SIG-M5 treated with dmso at 0.1 percent for 504 hours (cell line): ENCODE results near the gene CLK4.

Experiments
- DNase-seq: peaks from one replicate; lab custom pipeline; 2025; ENCODE audit not compliant: unreplicated experiment; lab: John Stamatoyannopoulos, UW

Gene CLK4

DNA sequence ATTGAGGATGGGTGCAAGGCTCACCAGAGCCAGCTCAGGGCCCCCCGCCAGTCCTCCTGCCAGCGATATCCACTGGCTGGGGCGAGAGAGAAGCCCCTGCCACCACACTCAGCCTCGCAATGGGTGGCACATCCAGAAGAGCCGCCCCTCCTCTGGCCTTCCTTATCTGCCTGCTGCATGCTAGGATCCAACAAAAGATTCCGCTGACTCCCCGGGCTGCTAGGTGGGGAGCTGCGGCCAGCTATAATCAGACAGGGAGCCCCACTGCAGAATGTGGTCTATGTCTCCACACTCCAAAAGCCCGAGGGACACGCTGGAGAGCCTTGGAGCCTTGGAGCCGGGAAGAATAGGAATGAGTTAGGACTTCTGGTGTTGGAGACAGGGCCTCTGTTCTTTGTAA is 69.4 kb downstream of the CLK4 start:
- DNase-seq = no peak

DNA sequence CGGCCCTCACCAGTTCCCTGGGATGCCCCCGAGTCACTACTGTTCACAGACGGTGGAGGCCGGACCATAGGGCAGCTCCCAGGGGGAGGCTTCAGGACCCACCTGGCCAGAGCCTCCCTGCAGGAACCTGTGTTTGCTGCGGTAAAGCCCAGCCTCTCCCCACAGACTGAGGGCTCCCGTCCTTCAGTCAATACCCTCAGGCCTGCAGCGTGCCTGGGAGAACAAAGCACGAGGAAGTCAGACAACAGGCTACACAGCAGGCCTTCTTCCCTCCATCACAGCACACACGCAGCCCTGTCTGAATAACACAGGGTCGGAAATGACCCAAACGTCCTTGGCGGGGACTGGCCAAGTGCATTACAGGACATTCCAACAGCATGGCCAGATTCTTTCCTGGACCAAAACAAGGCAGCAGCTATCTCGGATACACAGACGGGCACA is 71.1 kb downstream of the CLK4 start:
- DNase-seq = no peak

DNA sequence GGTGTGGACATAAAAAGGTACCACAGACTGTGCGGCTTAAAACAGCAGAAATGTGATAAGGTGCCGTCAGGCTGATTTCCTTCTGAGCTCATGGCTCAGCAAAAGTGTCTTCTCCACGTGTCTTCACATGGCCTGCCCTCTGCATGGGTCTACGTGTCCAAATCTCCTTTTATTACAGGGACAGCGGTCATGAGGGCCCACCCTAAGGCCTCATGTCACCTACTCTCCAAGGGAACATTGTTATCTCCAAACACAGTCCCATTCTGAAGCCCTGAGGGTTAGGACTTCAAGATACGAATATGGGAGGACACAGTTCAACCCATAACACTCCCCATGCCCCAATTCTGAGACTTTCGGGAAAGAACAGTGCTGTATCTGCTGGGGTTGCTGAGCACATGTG is 71.8 kb downstream of the CLK4 start:
- DNase-seq = no peak

DNA sequence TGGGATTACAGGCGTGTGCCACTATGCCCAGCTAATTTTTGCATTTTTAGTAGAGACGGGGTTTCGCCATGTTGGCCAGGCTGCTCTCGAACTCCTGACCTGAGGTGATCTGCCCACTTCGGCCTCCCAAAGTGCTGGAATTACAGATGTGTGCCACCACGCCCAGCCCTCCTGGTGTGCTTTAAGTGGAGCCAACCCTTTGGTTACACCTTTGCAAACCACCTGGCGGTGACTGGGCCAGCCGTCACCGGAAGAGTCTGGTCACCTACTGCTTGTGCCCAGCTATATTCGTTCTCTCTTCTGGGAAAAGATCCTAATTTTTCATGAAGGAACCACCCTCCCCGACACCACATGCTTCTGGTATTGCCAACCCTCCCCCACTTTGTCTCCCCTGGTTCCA is 72.5 kb downstream of the CLK4 start:
- no peak for DNase-seq

DNA sequence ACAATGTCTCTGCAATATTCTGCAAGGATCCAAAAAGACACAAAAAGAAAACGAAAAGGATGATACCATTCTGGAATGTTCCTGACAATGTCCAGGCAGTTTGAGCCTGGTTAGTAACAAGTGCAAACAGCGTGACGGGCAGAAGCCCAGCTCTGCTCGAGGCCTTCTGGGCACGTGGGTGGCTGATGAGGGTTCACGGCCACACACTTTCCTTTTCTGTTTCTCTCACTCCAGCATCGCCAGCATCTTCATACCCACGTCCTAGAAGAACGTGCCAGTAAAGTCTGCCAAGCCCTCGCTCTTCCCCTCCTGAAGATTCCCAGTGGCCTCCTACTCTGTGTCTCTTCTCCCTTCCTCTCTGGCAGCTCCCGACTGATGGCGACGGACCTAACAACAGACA is 73.3 kb downstream of the CLK4 start:
- no peak for DNase-seq
